HEK293 (cell line): ENCODE results near the gene HIF1AN.

ENCODE experiments used
- CTCF ChIP-seq: fragments of 450-650 bp; formaldehyde crosslinking; IDR thresholded peaks from 2 replicates; pipeline ENCODE4 v1.5.1; 2016; ENCODE audit warnings: missing biosample characterization, missing genetic modification characterization
- ZNF274 ChIP-seq, 2 experiments: fragments of 200-500 bp in 1 of 2; fragments of 450-650 bp in 1 of 2; sonication (Bioruptor generic) in 1 of 2; formaldehyde crosslinking in 1 of 2; IDR thresholded peaks; 2 replicates each; pipeline versions ENCODE4 v1.5.1 to v1.6.1; 2014 to 2016; ENCODE audit warnings: borderline replicate concordance in 1 of 2, inconsistent platforms in 1 of 2, low read length in 1 of 2, missing biosample characterization in 1 of 2, missing genetic modification characterization in 1 of 2

- TF ChIP-seq CTCF (tag by site-specific recombination), result no peak
- TF ChIP-seq ZNF274 (IDR thresholded peaks at IDR 0.05; ENCODE audit: low read length), result no peak
- TF ChIP-seq ZNF274 (tag by site-specific recombination; IDR thresholded peaks at IDR 0.05; ENCODE audit: borderline replicate concordance), result no peak
Measured at GRCh38 chr10:100529475-100530298, 6.1 kb upstream of the HIF1AN start, which contains the start of gene NDUFB8.
